Omental fat pad (tissue), 4 donors: ENCODE measurements around the gene C12orf42. TPM values are rescaled to one million over a fixed set of nuclear protein-coding genes. Genes with fewer than 3 reads are reported as not detected.

Experiments used
- ATAC-seq: fragments of 150-250 bp; one replicate; pipeline ENCODE4 v1.9.1; 2016; ENCODE audit warnings: mild to moderate bottlenecking, moderate library complexity; ENCODE audit not compliant: low FRiP score
- DNase-seq: peaks from one replicate; pipeline ENCODE4 v3.0.0-alpha.2; 2019; ENCODE audit warnings: low spot score
- CTCF ChIP-seq, 3 donors: fragments of 450-650 bp; IDR thresholded peaks; one replicate each; pipeline ENCODE4 v1.5.1; 2016 to 2017; ENCODE audit warnings: antibody characterized with exemption in 3 of 3, mild to moderate bottlenecking in 3 of 3, moderate library complexity in 2 of 3
- total RNA-seq, 4 donors: library from RNA; depleted of rRNA; stranded (reverse); fragments of >200 nt; gene quantifications; one replicate each; pipeline ENCODE4 v1.1.0, GENCODE V29; 2016

Gene C12orf42
- total RNA-seq, 4 donors from 2014 or later, result 0.36 TPM; not detected in 3

DNA sequence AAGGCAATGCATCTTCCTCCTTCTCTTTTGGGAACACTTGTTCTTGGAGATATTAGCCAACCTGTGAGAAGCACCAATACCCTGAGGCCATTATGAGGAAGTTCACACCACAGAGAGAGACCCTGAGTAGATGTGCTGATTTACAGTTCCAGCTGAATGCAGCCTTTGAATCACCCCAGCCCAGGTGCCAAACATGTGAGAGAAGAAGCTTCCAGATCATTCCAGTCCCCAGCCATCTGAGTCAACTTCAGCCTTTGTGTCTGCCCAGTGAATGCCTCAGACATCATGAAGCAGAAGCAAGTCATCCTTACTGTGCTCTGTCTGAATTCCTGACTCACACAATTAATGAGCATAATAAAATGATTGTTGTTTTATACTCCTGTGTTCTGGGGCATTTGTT lies 25.1 kb downstream of the C12orf42 start:
- TF ChIP-seq CTCF (IDR thresholded peaks at IDR 0.05), result no peak
- ATAC-seq (no peak), DNase-seq (no peak)

GRCh38 chr12:103469719-103470118 lies 26.0 kb downstream of the C12orf42 start:
- ATAC-seq (no peak), DNase-seq (no peak)
- no peak for TF ChIP-seq CTCF (IDR thresholded peaks at IDR 0.05)

DNA sequence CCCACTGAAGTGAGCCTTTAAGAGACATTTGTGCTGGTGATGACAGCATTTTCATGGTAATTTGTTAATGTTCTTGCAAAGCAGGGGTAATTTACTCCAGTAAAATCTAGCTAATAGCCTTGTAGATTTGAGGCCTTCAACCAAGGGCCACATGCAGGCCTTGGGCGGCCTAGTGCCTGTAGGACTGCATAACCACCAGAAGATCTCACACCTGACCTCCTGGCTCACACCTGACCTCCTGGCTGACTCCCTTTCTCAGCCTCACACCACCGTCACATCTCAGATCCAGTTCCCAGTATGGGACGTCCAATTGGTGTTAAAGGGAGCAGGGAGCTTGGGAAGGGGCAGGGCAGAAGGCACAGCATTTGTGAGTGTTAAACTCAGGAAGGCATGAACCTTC lies 26.9 kb downstream of the C12orf42 start:
- ATAC-seq, result no peak
- no peak for DNase-seq
- no peak for TF ChIP-seq CTCF (IDR thresholded peaks at IDR 0.05)

DNA sequence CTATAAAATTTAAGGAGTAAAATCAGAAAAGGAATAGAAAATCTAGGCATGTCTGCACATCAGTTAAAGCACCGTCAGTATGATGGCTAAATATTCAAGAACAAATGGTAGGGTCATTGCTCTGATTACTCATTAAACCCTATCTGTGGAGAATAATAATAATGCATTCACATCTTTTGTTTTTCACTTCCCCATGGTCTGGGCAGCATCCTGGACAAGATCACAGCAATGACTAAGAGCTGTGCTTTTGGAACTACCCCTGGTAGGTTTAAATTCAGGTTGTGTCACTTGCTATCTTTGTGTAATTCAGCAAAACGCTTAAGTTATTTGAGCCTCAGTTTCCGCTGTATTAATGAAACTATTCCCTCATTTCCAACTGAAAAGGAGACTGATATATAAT lies 33.1 kb downstream of the C12orf42 start:
- ATAC-seq, result no peak
- no peak for DNase-seq

DNA sequence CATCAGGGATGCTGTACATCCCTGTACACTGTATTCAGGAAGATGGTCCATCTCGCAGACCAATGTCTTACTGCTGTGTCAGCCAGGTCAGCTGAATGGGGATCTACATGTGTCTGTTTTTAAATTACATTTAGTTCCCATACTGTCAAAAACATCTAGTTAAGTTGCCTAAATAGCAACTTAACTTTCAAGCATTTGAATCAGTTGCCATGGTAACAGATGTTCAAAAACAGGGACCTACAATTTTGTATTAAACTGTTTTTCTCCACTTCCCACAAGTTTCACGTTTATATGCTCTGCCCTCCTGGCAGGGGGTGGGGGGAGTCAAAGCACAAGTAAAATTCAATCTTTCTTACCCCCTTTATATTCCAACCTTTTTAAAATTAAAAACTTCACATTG lies 38.3 kb downstream of the C12orf42 start:
- no peak for TF ChIP-seq CTCF (IDR thresholded peaks at IDR 0.05)
- DNase-seq (no peak), ATAC-seq (no peak)

More for the DNA sequence above, 33.1 kb downstream of the C12orf42 start:
- no peak for TF ChIP-seq CTCF (IDR thresholded peaks at IDR 0.05)

DNA sequence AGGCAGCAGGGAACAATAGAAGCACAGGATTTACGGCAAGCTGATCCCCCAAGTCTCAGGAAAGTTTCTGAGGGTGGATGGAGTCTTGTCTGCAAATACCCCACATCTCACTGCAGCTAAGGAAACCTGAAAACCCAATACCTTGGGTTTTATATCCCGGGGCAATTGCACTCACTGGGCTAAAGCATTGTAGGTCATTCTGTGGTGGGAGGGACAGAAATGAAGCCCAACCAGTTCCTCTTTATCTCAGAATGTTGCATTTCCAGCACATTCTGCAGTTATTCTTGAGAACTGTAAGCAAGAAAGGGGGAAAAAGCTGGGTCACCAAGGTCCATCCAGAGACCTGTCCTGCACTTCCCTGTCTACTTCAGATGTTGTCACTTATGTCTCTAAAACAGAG lies 39.8 kb downstream of the C12orf42 start:
- no peak for TF ChIP-seq CTCF (IDR thresholded peaks at IDR 0.05)
- ATAC-seq (no peak), DNase-seq (no peak)

- DNase-seq (no peak), ATAC-seq (no peak)
- no peak for TF ChIP-seq CTCF (IDR thresholded peaks at IDR 0.05)
Measured at GRCh38 chr12:103455020-103455763, 40.6 kb downstream of the C12orf42 start.
